Hematopoietic multipotent progenitor cell treated with erythropoietin and hydrocortisone succinate and interleukin-3 and kit ligand, for 4 days (in vitro differentiated cells): ENCODE data around the gene CLCN7.
A peak's percentile ranks its signal among the peaks of the same experiment; 100 is the strongest.
"Not testable (repeated sequence)": the region's sequence is repeated elsewhere in the genome, so short reads cannot be mapped to it uniquely, and the experiment has no call there.

Source experiments
- DNase-seq: peaks from one replicate; pipeline ENCODE4 v3.0.0-alpha.2; 2015

Gene CLCN7

DNA sequence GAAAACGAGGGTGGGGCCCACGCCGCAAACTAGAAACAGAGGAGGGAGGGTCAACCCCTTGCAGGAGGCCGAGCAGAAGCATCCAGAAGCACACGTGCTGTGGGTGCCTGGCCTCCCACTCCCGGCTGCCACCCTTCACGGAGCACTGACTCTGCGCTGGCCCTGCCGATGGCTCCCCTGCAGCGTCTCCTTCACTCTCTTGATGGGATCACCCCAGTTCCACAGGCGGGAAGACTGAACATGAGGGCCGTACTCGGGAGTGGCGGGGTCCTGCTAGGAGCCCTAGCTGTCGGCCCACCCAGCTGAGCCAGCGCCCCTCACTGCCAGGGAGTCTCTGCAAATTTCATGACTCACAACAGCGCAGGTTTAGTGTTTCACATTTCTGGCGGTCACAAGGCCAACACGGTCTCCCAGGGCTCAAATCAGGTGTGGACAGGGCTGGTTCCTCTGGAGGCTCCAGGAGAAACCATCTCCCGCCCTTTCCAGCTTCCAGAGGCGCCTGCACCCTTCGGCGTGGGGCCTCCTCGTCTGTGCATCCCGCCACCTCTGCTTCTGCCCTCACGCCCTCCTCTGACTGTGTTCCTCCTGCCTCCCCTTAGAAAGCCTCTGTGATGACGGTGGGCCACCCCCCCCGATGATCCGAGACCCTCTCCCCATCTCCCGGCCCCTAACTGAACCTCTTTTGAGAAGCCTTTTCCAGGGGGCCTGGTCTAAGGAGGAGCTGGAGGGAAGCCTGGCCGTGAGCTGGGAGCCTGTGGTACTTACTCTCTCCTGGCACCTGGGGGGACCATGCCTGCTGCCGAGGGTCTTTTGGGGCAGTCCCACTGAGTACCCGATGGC is 11.9 kb upstream of the CLCN7 start:
- no peak for DNase-seq

- no peak for DNase-seq
Measured at GRCh38 chr16:1485847-1486496, 11.1 kb upstream of the CLCN7 start.

DNA sequence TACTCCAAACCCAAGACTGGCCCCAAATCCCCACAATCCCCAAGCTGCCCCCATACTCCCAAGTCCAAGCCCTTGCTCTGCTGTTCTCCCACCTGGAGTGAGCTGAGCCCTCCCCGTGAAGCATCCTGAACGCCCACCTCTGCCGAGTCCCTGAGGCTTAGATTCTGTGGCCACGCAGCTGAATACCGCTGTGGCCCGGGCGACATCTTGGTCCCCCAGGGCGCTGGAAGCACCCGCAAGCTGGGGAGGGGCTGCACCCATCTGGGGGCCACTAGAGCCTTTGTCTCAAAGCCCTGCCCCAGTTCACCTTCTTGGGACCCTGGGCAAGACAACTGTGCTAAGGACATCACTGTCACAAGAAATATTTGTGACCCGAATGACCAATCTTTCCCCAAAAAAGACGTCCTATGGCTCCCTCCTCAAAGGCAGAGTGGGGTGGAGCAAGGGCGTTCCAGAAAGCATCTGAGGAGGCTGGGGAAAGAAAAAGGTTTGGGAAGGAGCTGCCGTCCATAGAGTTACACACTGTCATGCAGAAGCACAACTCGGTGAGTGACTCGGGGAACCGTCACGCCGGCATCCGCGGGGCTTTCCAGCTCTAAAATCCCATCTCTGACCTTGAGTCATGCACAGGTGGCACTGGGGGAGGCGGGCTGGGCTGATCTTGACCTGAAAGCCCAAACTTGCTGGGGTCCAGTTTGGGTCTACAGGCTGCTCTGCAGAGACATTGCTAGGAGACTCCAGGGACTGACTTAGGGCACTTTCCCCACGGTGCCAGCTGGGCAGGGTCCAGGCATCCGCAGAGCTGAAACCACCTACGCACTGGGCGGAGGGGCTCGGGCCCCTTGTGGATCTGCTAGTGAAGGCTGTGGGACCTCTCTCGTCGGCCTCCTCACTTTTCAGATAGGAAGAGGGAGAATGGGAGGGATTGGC is 7.3 kb upstream of the CLCN7 start:
- DNase-seq = no peak

DNA sequence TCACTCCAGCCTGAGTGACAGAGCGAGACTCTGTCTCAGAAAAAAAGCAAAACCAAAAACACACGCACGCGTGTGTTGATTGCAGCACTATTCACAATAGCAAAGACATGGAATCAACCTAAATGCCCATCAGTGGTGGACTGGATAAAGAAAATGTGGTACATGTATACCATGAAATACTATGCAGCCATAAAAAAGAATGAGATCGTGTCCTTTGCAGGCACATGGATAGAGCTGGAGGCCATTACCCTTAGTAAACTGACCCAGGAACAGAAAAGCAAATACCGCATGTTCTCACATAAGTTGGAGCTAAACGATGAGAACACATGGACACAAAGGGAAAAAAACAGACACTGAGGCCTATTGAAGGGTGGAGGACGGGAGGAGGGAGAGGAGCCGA is 4.1 kb upstream of the CLCN7 start:
- not testable (repeated sequence) for DNase-seq

DNA sequence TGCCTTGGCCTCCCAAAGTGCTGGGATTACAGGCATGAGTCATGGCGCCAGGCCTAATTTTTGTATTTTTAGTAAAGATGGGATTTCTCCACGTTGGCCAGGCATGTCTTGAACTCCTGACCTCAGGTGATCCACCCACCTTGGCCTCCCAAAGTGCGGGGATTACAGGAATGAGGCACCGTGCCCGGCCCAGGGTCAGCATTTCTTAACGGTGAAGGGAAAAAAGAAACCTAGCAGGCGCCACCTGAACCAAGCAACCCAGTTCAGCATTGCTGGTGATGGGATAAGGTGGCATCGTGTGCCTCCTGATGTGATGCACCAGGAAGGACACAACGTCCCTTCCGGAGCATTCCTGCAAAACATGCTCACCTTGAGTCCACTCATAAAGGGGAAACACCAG is 2.2 kb upstream of the CLCN7 start:
- no peak for DNase-seq

- no peak for DNase-seq
Measured at GRCh38 chr16:1475552-1476114, 805 bp upstream of the CLCN7 start.

GRCh38 chr16:1474082-1474795 is 589 bp downstream of the CLCN7 start:
- DNase-seq = peak; percentile 27

DNA sequence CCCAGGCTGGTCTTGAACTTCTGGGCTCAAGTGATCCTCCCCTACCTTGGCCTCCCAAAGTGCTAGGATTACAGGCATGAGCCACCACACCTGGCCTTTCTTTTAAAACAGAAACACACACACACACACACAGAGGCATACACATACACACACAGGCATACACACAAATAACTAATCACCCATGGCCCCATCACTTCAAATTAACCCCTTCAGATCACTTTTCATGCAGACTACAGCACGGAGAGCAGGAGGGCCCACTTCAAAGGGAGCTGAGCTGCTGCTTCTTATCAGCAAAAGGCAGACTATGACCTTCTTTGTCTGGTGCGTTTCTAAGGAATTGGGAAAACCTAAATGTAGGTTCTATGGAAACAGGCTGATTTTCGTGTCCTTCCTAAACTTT is 1.9 kb downstream of the CLCN7 start:
- peak; percentile 77 for DNase-seq

DNA sequence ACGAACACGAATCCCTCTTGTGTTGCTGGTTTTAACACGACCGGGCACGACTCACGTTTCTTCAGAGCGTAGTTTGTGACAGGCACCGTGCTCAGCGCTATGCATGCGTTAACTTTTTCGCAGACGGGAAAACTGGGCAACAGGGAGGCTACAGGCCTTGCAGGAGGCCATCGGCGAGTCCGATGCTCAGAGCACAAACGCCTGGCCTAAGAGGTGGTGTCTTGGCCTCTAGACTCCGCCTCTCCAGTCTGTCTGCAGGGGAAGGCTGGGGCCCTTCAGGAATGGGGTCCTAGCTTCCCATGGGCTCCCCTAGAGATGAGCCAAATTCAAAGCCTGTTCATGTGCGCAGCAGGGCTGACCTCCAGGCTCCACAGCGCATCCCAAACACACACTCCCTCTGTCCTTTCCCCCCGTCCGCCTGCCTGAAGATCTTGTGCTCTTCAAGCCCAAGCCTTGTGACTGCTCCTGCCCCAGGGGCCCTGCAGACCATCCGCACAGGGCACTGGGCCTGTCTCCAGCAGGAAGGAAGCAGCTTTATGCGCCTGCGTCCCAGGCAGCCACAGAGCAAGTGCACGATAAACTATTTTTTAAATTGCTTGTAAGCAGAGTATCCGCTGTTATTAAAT is 3.1 kb downstream of the CLCN7 start:
- peak; percentile 69 for DNase-seq

DNA sequence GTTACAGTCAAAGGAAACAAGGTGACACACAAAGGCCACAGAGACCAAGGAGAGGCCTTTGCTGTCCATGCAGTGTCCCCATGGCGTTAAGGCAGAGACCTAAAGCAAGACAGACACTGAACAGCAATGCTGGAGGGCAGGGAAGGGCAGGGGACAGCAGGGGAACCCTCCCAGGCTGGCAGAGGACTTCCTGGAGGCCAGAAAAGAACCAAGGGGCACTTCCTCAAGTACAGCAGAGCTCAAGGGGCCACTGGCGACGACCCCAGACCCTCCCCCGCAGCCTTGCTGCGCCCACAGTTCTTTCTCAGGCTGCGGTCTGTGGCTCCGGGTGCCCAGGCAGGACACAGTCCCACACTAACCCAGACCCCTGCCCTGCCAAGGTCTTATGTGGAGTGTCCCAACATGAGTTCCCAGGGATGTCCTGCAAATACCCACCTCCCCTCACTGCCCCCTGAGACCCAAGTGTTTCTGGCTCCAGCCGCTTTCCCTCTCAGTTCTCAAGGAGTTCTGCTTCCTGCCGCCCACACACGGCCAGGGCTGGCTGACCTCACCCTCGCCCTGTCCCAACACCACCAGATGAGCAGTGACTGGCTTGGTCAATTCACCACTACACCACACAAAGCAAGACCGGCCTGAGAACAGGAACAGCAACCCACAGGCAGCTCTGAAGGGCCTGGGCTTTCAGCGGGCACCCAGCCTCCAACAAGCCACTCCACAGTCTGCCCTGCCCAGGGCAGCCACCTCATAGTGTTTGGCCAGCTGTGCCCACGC is 4.2 kb downstream of the CLCN7 start:
- peak; percentile 52 for DNase-seq

DNA sequence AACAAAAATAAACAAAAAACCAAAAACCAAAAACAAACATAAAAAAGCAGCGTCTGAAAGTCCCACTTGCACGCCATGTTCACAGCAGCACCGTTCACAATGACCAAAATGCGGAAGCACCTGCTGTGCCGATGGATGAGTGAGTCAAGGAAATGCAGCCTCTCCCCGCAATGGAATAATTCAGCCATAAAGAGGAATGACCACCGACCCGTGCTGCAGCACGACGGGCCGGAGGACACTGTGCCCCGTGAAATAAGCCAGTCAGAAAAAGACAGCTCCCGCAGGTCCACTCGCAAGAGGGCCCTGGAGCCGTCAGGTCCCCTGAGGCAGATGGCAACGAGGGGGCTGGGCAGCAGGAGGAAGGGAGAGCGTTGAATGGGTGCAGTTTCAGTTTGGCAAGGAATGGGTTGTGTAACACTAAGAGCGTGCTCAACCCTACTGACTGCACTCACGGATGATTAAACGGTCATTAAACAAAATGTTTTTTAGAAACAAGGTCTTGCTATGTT is 5.1 kb downstream of the CLCN7 start:
- peak; percentile 65 for DNase-seq

DNA sequence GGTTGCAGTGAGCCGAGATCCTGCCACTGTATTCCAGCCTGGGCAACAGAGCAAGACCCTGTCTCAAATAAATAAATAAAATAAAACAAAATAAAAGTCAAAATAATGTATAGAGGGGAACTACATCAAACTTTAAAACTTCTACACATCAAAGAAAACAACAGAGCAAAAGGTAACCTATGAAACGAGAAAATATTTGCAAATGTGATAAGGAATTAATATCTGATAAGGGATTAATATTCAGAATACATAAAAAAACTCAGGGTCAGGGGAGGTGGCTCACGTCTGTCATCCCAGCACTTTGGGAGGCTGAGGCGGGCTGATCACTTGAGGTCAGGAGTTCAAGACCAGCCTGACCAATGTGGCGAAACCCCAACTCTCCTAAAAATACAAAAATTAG is 5.7 kb downstream of the CLCN7 start:
- not testable (repeated sequence) for DNase-seq

DNA sequence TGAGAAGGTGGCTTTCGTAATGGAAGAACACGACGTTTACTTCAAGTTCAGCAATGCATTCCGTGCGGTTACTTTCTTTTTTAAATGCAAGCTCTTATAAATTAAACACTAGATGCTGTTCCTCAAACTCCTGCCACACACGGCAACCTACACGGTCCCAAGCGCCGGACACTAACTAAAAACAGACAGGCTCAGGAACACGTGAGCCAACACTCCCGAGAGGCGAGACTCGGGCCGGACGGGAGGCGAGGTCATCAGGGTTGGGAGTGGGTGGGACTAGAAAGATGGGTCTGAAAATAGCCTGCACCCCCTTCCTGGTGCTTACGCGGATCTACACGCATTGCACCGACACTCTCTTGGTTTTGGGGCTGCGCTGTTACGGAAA is 6.4 kb downstream of the CLCN7 start:
- DNase-seq = no peak

DNA sequence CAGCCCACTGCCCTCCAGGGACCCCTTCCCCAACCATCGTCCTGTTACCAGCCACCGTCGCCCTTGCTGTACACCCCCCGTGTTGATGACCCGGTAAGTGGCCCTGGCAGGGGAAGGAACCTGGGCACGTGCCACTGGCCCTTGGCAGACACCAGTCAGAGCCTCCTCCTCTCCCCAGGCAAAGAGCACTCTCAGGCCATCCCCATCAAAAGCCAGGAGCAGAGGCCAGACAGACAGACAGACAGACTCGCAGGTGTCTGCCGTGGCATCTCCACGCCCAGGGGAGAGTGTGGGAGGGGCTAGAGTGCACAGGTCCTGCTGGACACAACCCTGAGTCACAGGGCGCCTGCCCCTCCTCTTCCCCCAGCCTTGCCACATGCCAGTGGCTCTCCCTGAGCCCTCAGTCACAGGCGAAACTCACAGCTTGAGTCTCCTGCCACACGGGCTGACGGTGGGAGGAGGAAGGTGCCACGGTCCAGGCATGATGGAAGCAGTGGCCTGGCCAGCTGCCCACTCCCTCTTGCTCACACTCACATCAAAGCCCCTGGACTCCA is 7.8 kb downstream of the CLCN7 start:
- DNase-seq = no peak

DNA sequence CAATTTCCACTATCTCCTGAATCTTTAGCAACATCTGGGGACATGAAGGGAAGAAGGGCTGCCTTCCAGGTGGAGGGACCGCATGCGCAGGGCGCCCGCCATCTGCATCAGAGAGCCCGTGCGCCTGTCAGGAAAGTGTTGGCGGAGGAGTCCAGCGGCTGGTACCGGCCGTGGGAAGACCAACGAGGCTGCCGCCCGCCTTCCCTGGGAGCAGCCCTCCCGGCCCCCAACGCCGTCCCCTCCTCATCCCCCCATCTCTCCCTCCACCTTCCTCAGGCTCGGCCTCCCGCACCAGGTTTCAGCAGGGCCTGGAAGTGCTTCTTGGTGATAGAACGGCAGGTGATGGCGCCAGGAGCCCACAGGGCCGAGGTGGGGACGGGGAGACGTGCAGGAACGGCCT is 8.8 kb downstream of the CLCN7 start:
- DNase-seq = no peak

GRCh38 chr16:1465567-1465915 is 9.3 kb downstream of the CLCN7 start:
- DNase-seq = no peak

- no peak for DNase-seq
Measured at GRCh38 chr16:1464894-1465566, 9.8 kb downstream of the CLCN7 start.

DNA sequence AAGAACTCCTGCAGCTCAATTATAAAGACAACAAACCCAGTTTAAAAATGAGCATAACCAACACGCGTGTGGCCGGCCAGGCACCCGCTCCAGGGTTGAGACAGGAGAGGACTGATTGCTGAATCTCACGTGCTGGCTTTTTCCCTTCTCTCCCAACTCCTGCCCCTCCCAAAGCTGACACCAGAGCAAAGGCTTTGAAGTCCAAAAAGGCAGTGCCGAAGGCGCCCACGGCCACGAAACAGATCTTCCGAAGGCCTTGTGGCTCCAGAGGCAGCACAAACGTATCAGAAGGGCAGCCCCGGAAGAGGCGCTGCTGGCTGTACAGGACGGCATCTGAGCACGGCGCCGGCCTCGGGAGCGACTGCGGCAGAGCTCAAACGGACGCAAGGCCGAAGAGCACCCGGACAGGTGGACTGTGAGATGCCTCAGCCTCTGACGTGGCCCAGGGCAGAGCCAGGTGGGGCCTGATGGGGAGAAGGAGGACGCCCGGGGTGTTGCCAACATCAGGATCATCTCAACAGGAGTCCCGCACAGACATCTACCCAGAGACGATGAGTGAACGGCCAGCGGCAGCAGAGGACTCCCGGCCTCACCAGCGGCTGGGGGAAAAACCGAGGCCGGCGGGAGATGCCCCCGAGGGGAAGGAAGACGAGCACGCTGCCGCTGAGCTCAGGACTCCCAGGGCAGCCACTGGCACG is 10.5 kb downstream of the CLCN7 start:
- DNase-seq = no peak

DNA sequence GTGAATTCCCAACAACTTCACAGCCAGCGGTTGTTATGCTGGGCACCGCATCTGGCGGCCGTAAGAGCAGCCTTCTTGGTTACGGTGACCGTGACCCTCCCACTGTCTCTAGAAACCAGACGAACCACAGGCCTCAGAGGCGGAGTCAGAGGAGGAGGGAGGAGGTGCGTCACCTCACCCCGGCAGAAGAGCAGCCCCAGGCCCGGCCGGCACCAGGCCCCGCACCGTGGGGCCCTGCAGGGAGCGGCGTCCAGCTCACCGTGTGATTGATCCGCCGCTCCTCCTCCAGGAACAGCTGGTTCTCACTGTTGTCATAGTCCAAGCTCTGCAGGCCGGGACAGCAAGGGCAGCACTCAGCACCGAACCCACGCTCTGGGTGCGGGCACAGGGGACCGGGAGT is 13.7 kb downstream of the CLCN7 start:
- DNase-seq = no peak
